ENCODE measurements around the gene BSN. TPM values are rescaled to one million over a fixed set of nuclear protein-coding genes. Genes with fewer than 3 reads are reported as not detected.
"Not testable (repeated sequence)": the region's sequence is repeated elsewhere in the genome, so short reads cannot be mapped to it uniquely, and the experiment has no call there.

The BSN gene
- total and polyA plus RNA-seq, 2 donors (not counting 3 experiments of a cell fraction or from before 2014, with no cell fraction given): 0.04 to 0.27 TPM

GRCh38 chr3:49582177-49582576 is 27.9 kb downstream of the BSN start:
- Histone ChIP-seq H2AFZ (ENCODE audit: low read depth, low read length) (no peak overlapping the region), H3K27me3 (ENCODE audit: control insufficient read depth in 2 of 2, insufficient read depth in 2 of 2, low read length in 2 of 2) (peaks cover 0 to under 1% of the 10 kb centered on the region in 2 experiments), H4K20me1 (replicated peaks; ENCODE audit: control insufficient read depth, extremely low read depth, insufficient read depth, low read length) (no peaks in the 10 kb centered on the region), H3K27ac (ENCODE audit: insufficient read depth, low read depth, low read length) (no peak overlapping the region), H3K9ac (replicated peaks; ENCODE audit: extremely low read depth, insufficient read depth, low read length) (no peak overlapping the region), H3K9me3 (replicated peaks; ENCODE audit: control insufficient read depth, insufficient read depth, low read length) (no peaks in the 10 kb centered on the region), H3K4me2 (ENCODE audit: insufficient read depth, low read length) (no peak overlapping the region), H3K4me1 (ENCODE audit: control insufficient read depth, extremely low read depth, insufficient read depth, low read length) (no peaks in the 10 kb centered on the region), H3K36me3 (ENCODE audit: control insufficient read depth in 2 of 2, extremely low read depth in 1 of 2, insufficient read depth in 2 of 2, low read length in 2 of 2) (no peaks in the 10 kb centered on the region), H3K79me2 (ENCODE audit: control insufficient read depth, insufficient read depth, low read length) (no peaks in the 10 kb centered on the region), H3K4me3 (replicated peaks in 1 of 3; ENCODE audit: insufficient read depth in 1 of 3, low read depth in 1 of 3, low read length in 3 of 3) (no peak overlapping the region), H3K9me1 (replicated peaks; ENCODE audit: control insufficient read depth, extremely low read depth, insufficient read depth, low read length) (no peaks in the 10 kb centered on the region)
- no TSS peak for BruUV-seq (replicated peaks)
- POLR2A ChIA-PET: no interaction called here
- no peak for TF ChIP-seq FOS (IDR thresholded peaks at IDR 0.05; ENCODE audit: borderline replicate concordance, insufficient read depth, low read length)
- TF ChIP-seq POLR2AphosphoS5 (IDR thresholded peaks at IDR 0.05; ENCODE audit: insufficient read depth, low read depth, low read length): no peak
- TF ChIP-seq POLR2A (IDR thresholded peaks at IDR 0.05; ENCODE audit: low read depth, low read length): no peak
- no peak for TF ChIP-seq MYC (IDR thresholded peaks at IDR 0.05; ENCODE audit: low read depth, low read length)
- no peak for TF ChIP-seq CTCF (IDR thresholded peaks at IDR 0.05; ENCODE audit: extremely low read depth in 1 of 2, insufficient read depth in 1 of 2, low read depth in 1 of 2, low read length in 2 of 2)
- no peak for TF ChIP-seq MAX (IDR thresholded peaks at IDR 0.05; ENCODE audit: insufficient read depth, insufficient read length)
- TF ChIP-seq JUN (IDR thresholded peaks at IDR 0.05; ENCODE audit: borderline replicate concordance, insufficient read depth, insufficient read length, low read depth): no peak
- TF ChIP-seq GATA2 (IDR thresholded peaks at IDR 0.05; ENCODE audit: insufficient read depth, insufficient read length, low read depth, low read length): no peak
- no peak for TF ChIP-seq EZH2 (IDR thresholded peaks at IDR 0.05; ENCODE audit: borderline replicate concordance, low read depth, low read length, severe bottlenecking)
- intact Hi-C loops (cut with micrococcal nuclease) (no loop called here), dilution Hi-C loops (cut with MboI; ENCODE audit: extremely low pct_ligation_motif_present, low sequenced_read_pairs) (no loop called here)
- CTCF ChIA-PET: interaction anchor here (1.2 to 1.6 kb wide), 2 partner anchors 17 to 43 kb away, joined by 3 to 5 read pairs; no protein-coding TSS in a partner anchor
- DNase-seq (ENCODE audit: low read depth, low spot score) (no peak), FAIRE-seq (no peak)

GRCh38 chr3:49585261-49585755 is 31.0 kb downstream of the BSN start:
- H3K27ac ChIP-seq (ENCODE audit: insufficient read depth, low read depth, low read length); H3K9ac ChIP-seq (replicated peaks; ENCODE audit: extremely low read depth, insufficient read depth, low read length); H3K36me3 ChIP-seq (ENCODE audit: control insufficient read depth in 2 of 2, extremely low read depth in 1 of 2, insufficient read depth in 2 of 2, low read length in 2 of 2); H3K79me2 ChIP-seq (ENCODE audit: control insufficient read depth, insufficient read depth, low read length); POLR2A ChIA-PET; H3K9me3 ChIP-seq (replicated peaks; ENCODE audit: control insufficient read depth, insufficient read depth, low read length); intact Hi-C loops (cut with micrococcal nuclease); dilution Hi-C loops (cut with MboI; ENCODE audit: extremely low pct_ligation_motif_present, low sequenced_read_pairs); H3K4me3 ChIP-seq (replicated peaks in 1 of 3; ENCODE audit: insufficient read depth in 1 of 3, low read depth in 1 of 3, low read length in 3 of 3); H2AFZ ChIP-seq (ENCODE audit: low read depth, low read length); FAIRE-seq; H3K27me3 ChIP-seq (ENCODE audit: control insufficient read depth in 2 of 2, insufficient read depth in 2 of 2, low read length in 2 of 2); CTCF ChIA-PET; H3K4me1 ChIP-seq (ENCODE audit: control insufficient read depth, extremely low read depth, insufficient read depth, low read length); BruUV-seq (replicated peaks); H3K9me1 ChIP-seq (replicated peaks; ENCODE audit: control insufficient read depth, extremely low read depth, insufficient read depth, low read length); DNase-seq (ENCODE audit: low read depth, low spot score); H3K4me2 ChIP-seq (ENCODE audit: insufficient read depth, low read length); H4K20me1 ChIP-seq (replicated peaks; ENCODE audit: control insufficient read depth, extremely low read depth, insufficient read depth, low read length): not testable (repeated sequence)

Data from endothelial cell of umbilical vein (primary cell).